ENCODE results near the gene MAD2L2. TPM values are rescaled to one million over a fixed set of nuclear protein-coding genes. Genes with fewer than 3 reads are reported as not detected.

The MAD2L2 gene
- total RNA-seq, 1 donor from 2014 or later: 113 TPM

GRCh38 chr1:11673089-11673769 is 7.7 kb downstream of the MAD2L2 start:
- Mint-ChIP-seq H3K27ac (no peak overlapping the region), H3K36me3 (ENCODE audit: insufficient read depth) (peaks cover 10% of the 10 kb centered on the region), H3K9me3 (ENCODE audit: low read depth) (no peaks in the 10 kb centered on the region), H3K27me3 (no peaks in the 10 kb centered on the region), H3K4me3 (ENCODE audit: low read depth) (no peak overlapping the region), H3K4me1 (ENCODE audit: low read depth) (peaks cover 5% of the 10 kb centered on the region)
- TF ChIP-seq CTCF (IDR thresholded peaks at IDR 0.05; ENCODE audit: unreplicated experiment): no peak
- DNase-seq (ENCODE audit: low spot score, unreplicated experiment): no peak

GRCh38 chr1:11671544-11672286 is 9.2 kb downstream of the MAD2L2 start:
- H3K27me3 Mint-ChIP-seq: no peaks in the 10 kb centered on the region
- peaks cover 10% of the 10 kb centered on the region for H3K36me3 Mint-ChIP-seq (ENCODE audit: insufficient read depth)
- H3K4me1 Mint-ChIP-seq (ENCODE audit: low read depth): peaks cover 5% of the 10 kb centered on the region
- H3K4me3 Mint-ChIP-seq (ENCODE audit: low read depth): no peak overlapping the region
- H3K9me3 Mint-ChIP-seq (ENCODE audit: low read depth): no peaks in the 10 kb centered on the region
- DNase-seq (ENCODE audit: low spot score, unreplicated experiment): no peak
- TF ChIP-seq CTCF (IDR thresholded peaks at IDR 0.05; ENCODE audit: unreplicated experiment): no peak
- H3K27ac Mint-ChIP-seq: peak overlapping the region; percentile 13

- no peaks in the 10 kb centered on the region for H3K27me3 Mint-ChIP-seq
- no peak for TF ChIP-seq CTCF (IDR thresholded peaks at IDR 0.05; ENCODE audit: unreplicated experiment)
- H3K36me3 Mint-ChIP-seq (ENCODE audit: insufficient read depth): peaks cover 10% of the 10 kb centered on the region
- H3K4me3 Mint-ChIP-seq (ENCODE audit: low read depth): no peak overlapping the region
- DNase-seq (ENCODE audit: low spot score, unreplicated experiment): no peak
- peak overlapping the region; percentile 13 for H3K27ac Mint-ChIP-seq
- no peaks in the 10 kb centered on the region for H3K9me3 Mint-ChIP-seq (ENCODE audit: low read depth)
- H3K4me1 Mint-ChIP-seq (ENCODE audit: low read depth): peaks cover 5% of the 10 kb centered on the region
Observed at GRCh38 chr1:11671205-11671543, 9.8 kb downstream of the MAD2L2 start.

- Mint-ChIP-seq H3K27ac (no peak overlapping the region), H3K4me3 (ENCODE audit: low read depth) (no peak overlapping the region), H3K27me3 (no peaks in the 10 kb centered on the region), H3K4me1 (ENCODE audit: low read depth) (peaks cover 5% of the 10 kb centered on the region), H3K9me3 (ENCODE audit: low read depth) (no peaks in the 10 kb centered on the region), H3K36me3 (ENCODE audit: insufficient read depth) (peaks cover 10% of the 10 kb centered on the region)
- DNase-seq (ENCODE audit: low spot score, unreplicated experiment): no peak
- TF ChIP-seq CTCF (IDR thresholded peaks at IDR 0.05; ENCODE audit: unreplicated experiment): no peak
Observed at GRCh38 chr1:11670747-11671146, 10.2 kb downstream of the MAD2L2 start.

- Mint-ChIP-seq H3K27ac (no peak overlapping the region), H3K27me3 (no peaks in the 10 kb centered on the region), H3K9me3 (ENCODE audit: low read depth) (no peaks in the 10 kb centered on the region), H3K4me1 (ENCODE audit: low read depth) (peaks cover 5% of the 10 kb centered on the region), H3K36me3 (ENCODE audit: insufficient read depth) (peaks cover 6% of the 10 kb centered on the region), H3K4me3 (ENCODE audit: low read depth) (no peak overlapping the region)
- no peak for DNase-seq (ENCODE audit: low spot score, unreplicated experiment)
- no peak for TF ChIP-seq CTCF (IDR thresholded peaks at IDR 0.05; ENCODE audit: unreplicated experiment)
Observed at GRCh38 chr1:11668516-11668915, 12.4 kb downstream of the MAD2L2 start.

Data from progenitor cell of endocrine pancreas (in vitro differentiated cells).